ENCODE results near the gene PRG2.

GRCh38 chr11:57374966-57375365, 15.5 kb downstream of the PRG2 start:
- TF ChIP-seq, protein P1, sequence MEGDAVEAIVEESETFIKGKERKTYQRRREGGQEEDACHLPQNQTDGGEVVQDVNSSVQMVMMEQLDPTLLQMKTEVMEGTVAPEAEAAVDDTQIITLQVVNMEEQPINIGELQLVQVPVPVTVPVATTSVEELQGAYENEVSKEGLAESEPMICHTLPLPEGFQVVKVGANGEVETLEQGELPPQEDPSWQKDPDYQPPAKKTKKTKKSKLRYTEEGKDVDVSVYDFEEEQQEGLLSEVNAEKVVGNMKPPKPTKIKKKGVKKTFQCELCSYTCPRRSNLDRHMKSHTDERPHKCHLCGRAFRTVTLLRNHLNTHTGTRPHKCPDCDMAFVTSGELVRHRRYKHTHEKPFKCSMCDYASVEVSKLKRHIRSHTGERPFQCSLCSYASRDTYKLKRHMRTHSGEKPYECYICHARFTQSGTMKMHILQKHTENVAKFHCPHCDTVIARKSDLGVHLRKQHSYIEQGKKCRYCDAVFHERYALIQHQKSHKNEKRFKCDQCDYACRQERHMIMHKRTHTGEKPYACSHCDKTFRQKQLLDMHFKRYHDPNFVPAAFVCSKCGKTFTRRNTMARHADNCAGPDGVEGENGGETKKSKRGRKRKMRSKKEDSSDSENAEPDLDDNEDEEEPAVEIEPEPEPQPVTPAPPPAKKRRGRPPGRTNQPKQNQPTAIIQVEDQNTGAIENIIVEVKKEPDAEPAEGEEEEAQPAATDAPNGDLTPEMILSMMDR (IDR thresholded peaks at IDR 0.05 in 8 of 11, conservative IDR thresholded peaks at IDR 0.05 in 3 of 11), result no peak
- TF ChIP-seq POLR2A (IDR thresholded peaks at IDR 0.05), result no peak

Data from spleen (tissue), 7 donors.